KOPT-K1 (cell line): ENCODE data around the gene LYSET.
"Not testable (repeated sequence)": the region's sequence is repeated elsewhere in the genome, so short reads cannot be mapped to it uniquely, and the experiment has no call there.

Source experiments
- H3K27ac ChIP-seq: fragments of 200-600 bp; sonication (generic); 2 replicates; pipeline ENCODE4 v1.5.1; 2016; ENCODE audit warnings: antibody characterized with exemption, mild to moderate bottlenecking, low read depth, low read length; ENCODE audit not compliant: poor library complexity, severe bottlenecking
- H3K36me3 ChIP-seq: fragments of 200-600 bp; sonication (generic); 2 replicates; pipeline ENCODE4 v1.5.1; 2017; ENCODE audit warnings: antibody characterized with exemption, mild to moderate bottlenecking, low read length, moderate library complexity; ENCODE audit not compliant: insufficient read depth
- H3K9me3 ChIP-seq: fragments of 200-600 bp; sonication (generic); 2 replicates; pipeline ENCODE4 v1.5.1; 2017; ENCODE audit warnings: antibody characterized with exemption, low read length, mild to moderate bottlenecking; ENCODE audit not compliant: insufficient read depth, poor library complexity, severe bottlenecking

The LYSET gene

DNA sequence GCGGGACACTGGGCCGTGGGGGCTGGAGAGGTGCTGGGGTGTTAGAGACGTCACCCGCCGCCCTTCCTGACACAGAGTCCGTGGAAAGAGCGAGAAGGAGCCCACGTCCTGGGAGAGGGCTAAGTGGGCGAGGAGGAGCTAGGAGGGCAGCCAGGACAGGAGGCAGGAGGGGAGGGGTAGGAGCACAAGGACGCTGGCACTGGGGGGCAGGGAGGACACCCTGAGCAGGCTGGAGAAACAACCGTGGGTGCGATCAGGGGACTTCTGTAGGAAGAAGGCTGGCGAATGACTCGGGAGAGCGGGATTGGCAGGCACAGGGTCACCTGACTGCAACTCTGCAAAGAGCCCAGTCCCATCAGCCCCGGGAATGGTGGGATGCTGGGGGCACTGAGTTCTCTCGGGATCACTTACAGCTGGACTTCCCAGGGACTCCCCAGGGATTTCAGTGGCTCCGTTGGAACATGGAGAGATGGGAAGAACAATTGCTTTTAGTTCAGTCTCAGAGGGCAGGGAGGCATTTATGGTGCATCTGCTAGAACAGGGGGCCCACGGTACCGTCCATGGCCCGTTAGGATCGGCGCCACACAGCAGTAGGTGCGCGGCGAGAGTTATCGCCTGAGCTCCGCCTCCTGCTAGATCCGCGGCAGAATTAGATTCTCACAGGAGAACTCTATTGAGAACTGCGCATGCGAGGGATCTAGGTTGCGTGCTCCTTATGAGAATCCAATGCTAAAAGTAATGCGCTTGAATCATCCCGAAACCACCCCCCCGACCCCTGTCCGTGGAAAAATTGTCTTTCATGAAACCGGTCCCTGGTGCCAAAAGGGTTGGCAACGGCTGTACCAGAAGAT is 46.2 kb downstream of the LYSET start:
- Histone ChIP-seq H3K36me3 (peaks cover 38% of the 10 kb centered on the region), H3K9me3 (no peaks in the 10 kb centered on the region), H3K27ac (no peak overlapping the region)

DNA sequence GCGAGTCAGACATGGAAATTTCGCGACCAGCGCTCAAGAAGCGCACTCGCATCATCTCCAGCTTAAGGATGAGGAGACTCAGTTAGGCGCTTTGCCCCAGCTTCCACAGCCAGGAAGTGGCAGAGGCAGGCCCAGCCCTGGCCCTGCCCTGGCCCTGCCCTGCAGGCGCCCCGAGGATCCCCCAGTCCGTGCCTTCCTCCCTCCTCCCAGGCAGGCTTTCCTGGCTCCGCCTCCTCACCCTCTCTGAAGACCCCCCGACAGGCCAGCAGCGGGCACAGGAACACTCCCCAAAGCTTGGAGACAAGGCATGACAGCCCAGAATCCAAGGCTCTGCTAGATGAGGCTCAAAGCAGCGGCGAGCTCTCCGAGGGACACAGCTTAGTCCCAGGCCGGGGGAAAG is 47.0 kb downstream of the LYSET start:
- Histone ChIP-seq H3K27ac (no peak overlapping the region), H3K36me3 (peaks cover 30% of the 10 kb centered on the region), H3K9me3 (no peaks in the 10 kb centered on the region)

DNA sequence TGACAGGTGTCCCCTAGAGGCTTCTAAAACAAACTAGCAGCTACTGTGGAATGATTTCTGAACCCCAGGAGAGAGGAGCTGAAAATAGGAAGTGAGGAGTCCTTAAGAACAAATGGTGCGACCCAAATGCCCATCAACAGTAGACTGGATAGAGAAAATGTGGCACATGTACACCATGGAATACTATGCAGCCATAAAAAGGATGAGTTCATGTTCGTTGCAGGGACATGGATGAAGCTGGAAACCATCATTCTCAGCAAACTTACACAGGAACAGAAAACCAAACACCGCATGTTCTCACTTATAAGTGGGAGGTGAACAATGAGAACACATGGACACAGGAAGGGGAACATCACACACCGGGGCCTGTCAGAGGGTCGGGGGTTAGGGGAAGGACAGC is 48.0 kb downstream of the LYSET start:
- H3K9me3 ChIP-seq, H3K27ac ChIP-seq: not testable (repeated sequence)
- peaks cover 21% of the 10 kb centered on the region for H3K36me3 ChIP-seq

DNA sequence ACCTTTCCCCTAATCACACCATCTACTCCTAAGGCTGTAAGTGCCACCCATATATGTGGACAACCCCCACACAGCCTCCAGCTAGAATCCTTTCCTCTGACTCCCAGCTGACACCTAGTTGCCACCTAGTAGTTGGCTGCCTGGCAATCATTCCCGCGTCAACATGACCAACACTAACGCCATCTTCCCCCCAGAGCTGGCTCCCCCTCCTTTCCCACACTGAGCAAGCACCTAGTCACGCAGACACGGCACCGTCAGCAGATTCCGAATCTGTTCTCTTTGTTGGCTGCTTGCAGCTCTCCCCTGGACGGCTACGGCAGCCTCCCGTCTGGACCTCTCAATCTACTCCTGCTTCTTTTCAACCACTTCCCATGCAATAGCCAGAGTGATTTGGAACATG is 49.7 kb downstream of the LYSET start:
- Histone ChIP-seq H3K27ac (no peak overlapping the region), H3K9me3 (no peaks in the 10 kb centered on the region), H3K36me3 (peaks cover 8% of the 10 kb centered on the region; the same call in 1 of the 2 replicates)
